Erythroblast (primary cell): Measurements from ENCODE around the gene NTM.

ENCODE experiments used
- GATA1 ChIP-seq: IDR thresholded peaks from 2 replicates; pipeline ENCODE4 v1.6.1; 2011; ENCODE audit warnings: low read depth, mild to moderate bottlenecking, control low read depth, low read length, moderate library complexity
- POLR2A ChIP-seq: IDR thresholded peaks from 2 replicates; pipeline ENCODE4 v1.6.1; 2011; ENCODE audit warnings: mild to moderate bottlenecking, low read length

- no peak for TF ChIP-seq POLR2A
- no peak for TF ChIP-seq GATA1
Measured at GRCh38 chr11:131568318-131568717, 197.9 kb downstream of the NTM start.
